GM19324 (cell line): Measurements from ENCODE around the gene PRND.
"Not testable (repeated sequence)": the region's sequence is repeated elsewhere in the genome, so short reads cannot be mapped to it uniquely, and the experiment has no call there.

Experiments
- ATAC-seq: cut with Tn5 transposase; IDR thresholded peaks from one replicate; pipeline ENCODE4 v1.9.1; 2021; ENCODE audit warnings: mild to moderate bottlenecking, moderate library complexity; ENCODE audit not compliant: unreplicated experiment, low FRiP score

Gene PRND

GRCh38 chr20:4721719-4722118 is at the start of gene PRND:
Gene PRND, plus strand, starts transcription at chr20:4721909. Its CDS starts 2,643 bp downstream, at chr20:4724552.
- no peak for ATAC-seq

- ATAC-seq: no peak
Measured at GRCh38 chr20:4672948-4673347, 48.8 kb upstream of the PRND start.

GRCh38 chr20:4673371-4674001 is 48.2 kb upstream of the PRND start:
- ATAC-seq: no peak

GRCh38 chr20:4674672-4675071 is 47.0 kb upstream of the PRND start:
- ATAC-seq: no peak

- no peak for ATAC-seq
Measured at GRCh38 chr20:4677846-4678245, 43.9 kb upstream of the PRND start.

- ATAC-seq: no peak
Measured at GRCh38 chr20:4681401-4681800, 40.3 kb upstream of the PRND start.

GRCh38 chr20:4681991-4682401 is 39.7 kb upstream of the PRND start:
- ATAC-seq: no peak

- no peak for ATAC-seq
Measured at GRCh38 chr20:4682682-4683081, 39.0 kb upstream of the PRND start.

GRCh38 chr20:4683261-4683660 is 38.4 kb upstream of the PRND start:
- ATAC-seq: no peak

GRCh38 chr20:4684837-4685413 is 36.8 kb upstream of the PRND start:
- ATAC-seq: no peak

GRCh38 chr20:4685923-4686221 is 35.8 kb upstream of the PRND start:
- ATAC-seq: no peak

- no peak for ATAC-seq
Measured at GRCh38 chr20:4688305-4688704, 33.4 kb upstream of the PRND start.

- no peak for ATAC-seq
Measured at GRCh38 chr20:4689220-4689619, 32.5 kb upstream of the PRND start.

GRCh38 chr20:4691753-4692152 is 30.0 kb upstream of the PRND start:
- no peak for ATAC-seq

GRCh38 chr20:4694076-4694475 is 27.6 kb upstream of the PRND start:
- no peak for ATAC-seq

- ATAC-seq: no peak
Measured at GRCh38 chr20:4697189-4697830, 24.4 kb upstream of the PRND start.

GRCh38 chr20:4697831-4698221 is 23.9 kb upstream of the PRND start:
- ATAC-seq: no peak

GRCh38 chr20:4699216-4699615 is 22.5 kb upstream of the PRND start:
- no peak for ATAC-seq

GRCh38 chr20:4699957-4700356 is 21.8 kb upstream of the PRND start:
- ATAC-seq: no peak

- no peak for ATAC-seq
Measured at GRCh38 chr20:4702562-4703280, 19.0 kb upstream of the PRND start.

GRCh38 chr20:4703281-4703676 is 18.4 kb upstream of the PRND start:
- no peak for ATAC-seq

- ATAC-seq: not testable (repeated sequence)
Measured at GRCh38 chr20:4706941-4707340, 14.8 kb upstream of the PRND start.
